ENCODE measurements around the gene ZNF668. TPM values are rescaled to one million over a fixed set of nuclear protein-coding genes. Genes with fewer than 3 reads are reported as not detected.

Gene ZNF668
- total and polyA plus RNA-seq, 2 of the 13 experiments (the other 11 are each of a cell fraction or from before 2014, with no cell fraction given) = 3.8 to 9.8 TPM

DNA sequence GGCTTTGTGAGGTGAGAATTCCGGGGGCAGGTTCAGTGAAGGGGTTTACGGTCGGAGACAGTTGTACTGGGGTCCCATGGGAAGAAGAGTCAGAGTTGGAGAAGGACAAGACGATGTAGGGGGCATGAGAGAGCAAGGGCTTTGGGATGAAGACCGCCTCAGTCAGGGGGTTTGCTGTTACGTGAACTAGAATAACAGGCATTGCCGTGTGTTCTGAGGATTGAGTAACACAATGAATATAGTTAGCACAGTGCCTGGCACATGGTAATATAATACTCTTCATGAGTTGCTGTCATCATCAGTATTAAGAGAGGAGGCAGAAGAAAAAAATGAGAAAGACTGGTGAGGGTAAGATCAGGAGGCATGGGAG is 759 bp upstream of the ZNF668 start:
- Histone ChIP-seq H3K36me3 (replicated peaks in 1 of 2; ENCODE audit: control insufficient read depth in 1 of 2, insufficient read depth in 2 of 2, low read length in 2 of 2) (peaks cover 16 to 33% of the 10 kb centered on the region in 2 experiments; a peak in 4 of 5 replicates), H3K4me1 (ENCODE audit: insufficient read depth, low read length) (peaks cover 22% of the 10 kb centered on the region), H3K27ac (ENCODE audit: extremely low read length, insufficient read depth, low read length) (peak overlapping the region; percentile 83), H2AFZ (ENCODE audit: low read length) (no peak overlapping the region), H3K9me3 (ENCODE audit: low read length) (no peaks in the 10 kb centered on the region), H3K9ac (ENCODE audit: insufficient read depth, low read depth, low read length) (peak overlapping the region; percentile 88), H3K4me2 (ENCODE audit: low read depth, low read length) (peak overlapping the region; percentile 93), H3K79me2 (ENCODE audit: insufficient read depth, low read length) (peaks cover 37% of the 10 kb centered on the region), H3K4me3 (replicated peaks in 1 of 3; ENCODE audit: insufficient read depth in 1 of 3, low read depth in 2 of 3, low read length in 3 of 3) (peak overlapping the region; percentile 75 to 97 (median 90)), H3K27me3 (ENCODE audit: control insufficient read depth in 1 of 2, insufficient read depth in 2 of 2, low read length in 2 of 2) (no peaks in the 10 kb centered on the region; a peak in 1 of 5 replicates), H4K20me1 (ENCODE audit: insufficient read depth, low read length) (no peaks in the 10 kb centered on the region)
- intact Hi-C loops (cut with micrococcal nuclease; ENCODE audit: unreplicated experiment) = loop anchor here (1.0 to 2.0 kb wide), 4 partner anchors 20 to 77 kb away; partner anchors contain the start of genes STX4 and VKORC1
- 3% methylated on average over 7 of the region's 7 CpGs for WGBS (ENCODE audit: low lambda C conversion rate)
- in situ Hi-C loops (cut with HindIII; ENCODE audit: extremely low pct_ligation_motif_present, low pct_unique_long_range_greater_than_20kb) = loop anchor here (5.0 kb wide), 2 partner anchors 42 to 87 kb away; partner anchors contain the start of genes HSD3B7 and STX4
- FAIRE-seq = no peak
- ChIA-PET POLR2A (interaction anchor here (1.0 to 2.4 kb wide), 25 partner anchors 10 to 638 kb away, joined by 3 to 56 read pairs (median 7); partner anchors contain the start of genes ARMC5, FUS, HSD3B7 and KAT8), CTCF (ENCODE audit: low intra/inter-chr PET ratio, low total read pairs) (interaction anchor here (1.7 kb wide), 1 partner anchor 89 kb away, joined by 8 read pairs; the partner anchor contains the start of gene HSD3B7)
- no TSS peak for BruUV-seq (replicated peaks)
- DNase-seq (ENCODE audit: low spot score) = no peak
- ATAC-seq = no peak
- TF ChIP-seq ZNF747 (CRISPR knock-in tag; IDR thresholded peaks at IDR 0.05; ENCODE audit: borderline replicate concordance) (0 out of 2 replicates have a peak, but pooled peaks have one; percentile 2), SMAD9 (CRISPR knock-in tag; IDR thresholded peaks at IDR 0.05) (0 out of 2 replicates have a peak, but pooled peaks have one; percentile 8), KLF13 (CRISPR knock-in tag; IDR thresholded peaks at IDR 0.05) (0 out of 2 replicates have a peak, but pooled peaks have one; percentile 10), ZNF530 (CRISPR knock-in tag; IDR thresholded peaks at IDR 0.05; ENCODE audit: low read depth) (no peak), ZNF138 (CRISPR knock-in tag; IDR thresholded peaks at IDR 0.05; ENCODE audit: low read depth) (peak; percentile 10; the same call in 1 of the 2 replicates), CBX2 (IDR thresholded peaks at IDR 0.05; ENCODE audit: low read depth, low read length) (no peak), CBX2 (CRISPR knock-in tag; IDR thresholded peaks at IDR 0.05; ENCODE audit: low read depth) (no peak), ZFY (CRISPR knock-in tag; IDR thresholded peaks at IDR 0.05) (no peak), ZFP82 (CRISPR knock-in tag; IDR thresholded peaks at IDR 0.05; ENCODE audit: borderline replicate concordance) (0 out of 2 replicates have a peak, but pooled peaks have one; percentile 65)
- TF ChIP-seq, protein P1, sequence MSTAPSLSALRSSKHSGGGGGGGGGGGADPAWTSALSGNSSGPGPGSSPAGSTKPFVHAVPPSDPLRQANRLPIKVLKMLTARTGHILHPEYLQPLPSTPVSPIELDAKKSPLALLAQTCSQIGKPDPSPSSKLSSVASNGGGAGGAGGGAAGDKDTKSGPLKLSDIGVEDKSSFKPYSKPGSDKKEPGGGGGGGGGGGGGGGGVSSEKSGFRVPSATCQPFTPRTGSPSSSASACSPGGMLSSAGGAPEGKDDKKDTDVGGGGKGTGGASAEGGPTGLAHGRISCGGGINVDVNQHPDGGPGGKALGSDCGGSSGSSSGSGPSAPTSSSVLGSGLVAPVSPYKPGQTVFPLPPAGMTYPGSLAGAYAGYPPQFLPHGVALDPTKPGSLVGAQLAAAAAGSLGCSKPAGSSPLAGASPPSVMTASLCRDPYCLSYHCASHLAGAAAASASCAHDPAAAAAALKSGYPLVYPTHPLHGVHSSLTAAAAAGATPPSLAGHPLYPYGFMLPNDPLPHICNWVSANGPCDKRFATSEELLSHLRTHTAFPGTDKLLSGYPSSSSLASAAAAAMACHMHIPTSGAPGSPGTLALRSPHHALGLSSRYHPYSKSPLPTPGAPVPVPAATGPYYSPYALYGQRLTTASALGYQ (CRISPR knock-in tag; IDR thresholded peaks at IDR 0.05) = 0 out of 2 replicates have a peak, but pooled peaks have one; percentile 1
- TF ChIP-seq, protein P2, sequence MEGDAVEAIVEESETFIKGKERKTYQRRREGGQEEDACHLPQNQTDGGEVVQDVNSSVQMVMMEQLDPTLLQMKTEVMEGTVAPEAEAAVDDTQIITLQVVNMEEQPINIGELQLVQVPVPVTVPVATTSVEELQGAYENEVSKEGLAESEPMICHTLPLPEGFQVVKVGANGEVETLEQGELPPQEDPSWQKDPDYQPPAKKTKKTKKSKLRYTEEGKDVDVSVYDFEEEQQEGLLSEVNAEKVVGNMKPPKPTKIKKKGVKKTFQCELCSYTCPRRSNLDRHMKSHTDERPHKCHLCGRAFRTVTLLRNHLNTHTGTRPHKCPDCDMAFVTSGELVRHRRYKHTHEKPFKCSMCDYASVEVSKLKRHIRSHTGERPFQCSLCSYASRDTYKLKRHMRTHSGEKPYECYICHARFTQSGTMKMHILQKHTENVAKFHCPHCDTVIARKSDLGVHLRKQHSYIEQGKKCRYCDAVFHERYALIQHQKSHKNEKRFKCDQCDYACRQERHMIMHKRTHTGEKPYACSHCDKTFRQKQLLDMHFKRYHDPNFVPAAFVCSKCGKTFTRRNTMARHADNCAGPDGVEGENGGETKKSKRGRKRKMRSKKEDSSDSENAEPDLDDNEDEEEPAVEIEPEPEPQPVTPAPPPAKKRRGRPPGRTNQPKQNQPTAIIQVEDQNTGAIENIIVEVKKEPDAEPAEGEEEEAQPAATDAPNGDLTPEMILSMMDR (CRISPR knock-in tag; IDR thresholded peaks at IDR 0.05) = 0 out of 2 replicates have a peak, but pooled peaks have one; percentile 31

All from HepG2 (cell line).